Astrocyte of the cerebellum (primary cell): ENCODE measurements around the gene CUBN.
A peak's percentile ranks its signal among the peaks of the same experiment; 100 is the strongest.

Source experiments
- DNase-seq: peaks from one replicate; pipeline ENCODE4 v3.0.0-alpha.2; 2011; ENCODE audit warnings: low read depth
- H3K4me3 ChIP-seq: 2 replicates; pipeline ENCODE4 v1.5.1; 2011; ENCODE audit warnings: mild to moderate bottlenecking, low read depth, low read length, moderate library complexity
- CTCF ChIP-seq: IDR thresholded peaks from 2 replicates; pipeline ENCODE4 v1.5.1; 2012; ENCODE audit warnings: low read length, low read depth, moderate library complexity, mild to moderate bottlenecking; ENCODE audit errors: missing control alignments
- in situ Hi-C: cut with HindIII; loops from 2 replicates; pipeline ENCODE4 v1.10.0; 2017; ENCODE audit warnings: low sequenced_read_pairs

The CUBN gene

GRCh38 chr10:17077346-17077781 lies 52.2 kb downstream of the CUBN start:
- TF ChIP-seq CTCF: no peak
- no peak for DNase-seq
- in situ Hi-C loops: no loop called here
- H3K4me3 ChIP-seq: no peak overlapping the region

GRCh38 chr10:17076626-17077345 lies 52.8 kb downstream of the CUBN start:
- in situ Hi-C loops: no loop called here
- no peak for DNase-seq
- TF ChIP-seq CTCF: no peak

GRCh38 chr10:17075533-17076359 lies 53.9 kb downstream of the CUBN start:
- peak; percentile 53 for DNase-seq
- in situ Hi-C loops: no loop called here
- no peak for TF ChIP-seq CTCF
- no peak overlapping the region for H3K4me3 ChIP-seq

More at GRCh38 chr10:17076626-17077345, 52.8 kb downstream of the CUBN start:
- no peak overlapping the region for H3K4me3 ChIP-seq

- DNase-seq: no peak
- no peak overlapping the region for H3K4me3 ChIP-seq
- TF ChIP-seq CTCF: no peak
- in situ Hi-C loops: no loop called here
These were observed 55.1 kb downstream of the CUBN start for GRCh38 chr10:17074541-17074847.

GRCh38 chr10:17073725-17074540 lies 55.7 kb downstream of the CUBN start:
- in situ Hi-C loops: no loop called here

More at GRCh38 chr10:17073725-17074540, 55.7 kb downstream of the CUBN start:
- TF ChIP-seq CTCF: no peak
- H3K4me3 ChIP-seq: no peak overlapping the region
- DNase-seq: no peak
